Non-pigmented ciliary epithelial cell (primary cell): ENCODE measurements around the gene IFI27L1.

Experiments used
- DNase-seq: peaks from one replicate; pipeline ENCODE4 v3.0.0-alpha.2; 2010; ENCODE audit warnings: low read depth

The IFI27L1 gene

DNA sequence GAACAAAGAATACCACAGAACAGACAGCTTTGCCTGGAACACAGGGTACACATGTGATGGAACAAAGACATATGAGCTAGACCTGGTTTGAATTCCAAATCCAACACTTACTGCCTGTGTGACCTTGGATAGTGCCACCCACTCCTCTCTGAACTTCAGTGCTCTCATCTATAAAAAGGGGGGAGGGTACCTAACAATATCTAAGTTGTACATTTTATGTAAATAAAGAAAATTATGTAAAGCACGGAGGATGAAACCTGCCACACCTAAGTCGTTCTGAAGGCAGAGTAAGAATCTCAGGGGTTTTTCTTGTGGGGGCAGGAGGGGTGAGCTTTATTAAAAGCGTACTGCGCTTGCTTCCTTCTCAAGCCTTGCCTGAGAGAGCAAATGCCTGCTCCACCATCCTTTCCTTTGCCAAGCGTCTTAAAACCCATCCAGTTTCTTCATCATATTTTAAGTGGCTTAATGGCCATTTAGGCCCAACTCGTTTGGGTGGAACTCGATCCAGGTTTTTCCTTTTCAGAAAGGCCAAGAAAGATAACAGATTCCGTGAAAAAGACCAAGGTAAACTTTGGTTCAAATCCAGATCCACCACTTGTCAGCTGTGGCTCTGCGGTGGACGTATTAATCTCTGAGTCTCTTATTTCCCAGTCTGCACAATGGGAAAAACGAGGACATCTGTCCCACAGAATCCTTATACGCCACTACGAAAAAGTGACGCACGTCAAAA is 1.1 kb upstream of the IFI27L1 start:
- no peak for DNase-seq

DNA sequence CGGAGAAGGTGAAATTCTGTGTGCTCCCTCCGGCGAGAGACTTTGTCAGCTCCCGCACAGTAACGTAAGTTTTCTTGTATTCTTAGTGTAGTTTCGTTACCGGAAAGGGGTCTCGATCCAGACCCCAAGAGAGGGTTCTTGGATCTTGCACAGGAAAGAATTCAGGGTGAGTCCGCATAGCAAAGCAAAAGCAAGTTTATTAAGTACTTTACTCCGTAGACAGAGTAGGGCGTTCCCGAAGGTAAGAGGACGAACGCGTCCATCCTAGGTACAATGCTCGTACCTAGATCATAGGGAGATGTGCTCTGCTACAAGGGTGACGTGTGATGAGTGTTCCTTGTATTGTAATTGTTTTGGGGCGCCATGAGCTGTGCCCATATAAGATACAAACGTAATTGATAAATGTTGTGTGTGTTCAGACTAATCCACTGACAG is 293 bp downstream of the IFI27L1 start:
- DNase-seq = no peak

DNA sequence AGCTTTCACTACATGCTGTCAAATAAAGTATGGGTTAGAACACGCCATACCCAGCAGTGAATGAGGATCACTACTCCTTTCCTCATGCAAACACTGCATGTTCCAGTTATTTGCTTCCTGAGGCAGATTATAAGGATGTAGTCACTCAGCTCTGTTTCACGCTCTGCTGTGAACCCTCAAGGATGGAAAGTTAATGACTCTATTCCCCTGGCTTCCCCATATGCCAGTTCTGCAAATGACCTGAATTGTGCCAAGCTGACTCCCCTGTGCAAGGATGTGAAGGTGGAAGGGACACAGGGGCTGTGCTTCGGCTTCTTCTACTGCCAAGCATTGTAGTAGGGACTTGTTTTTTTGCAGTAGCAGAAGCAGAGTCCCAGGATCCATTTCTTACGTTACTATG is 6.8 kb downstream of the IFI27L1 start:
- DNase-seq = no peak

DNA sequence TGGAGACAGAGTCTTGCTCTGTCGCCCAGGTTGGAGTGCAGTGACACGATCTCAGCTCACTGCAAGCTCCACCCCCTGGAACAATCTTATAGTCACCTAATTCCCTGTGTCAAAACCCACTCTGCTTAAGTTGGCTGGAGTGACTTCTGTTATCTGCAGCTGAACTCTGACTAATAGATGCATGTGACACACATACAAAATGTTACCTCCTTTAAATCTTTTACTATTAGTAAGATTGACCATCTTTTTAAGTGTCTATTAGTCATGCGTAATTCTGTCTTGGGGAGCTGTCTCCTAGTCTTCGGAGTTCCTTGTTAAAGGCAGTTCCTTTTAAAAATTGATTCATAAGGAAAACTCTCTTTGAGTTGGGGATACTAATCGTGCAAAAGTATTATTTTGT is 7.4 kb downstream of the IFI27L1 start:
- no peak for DNase-seq

DNA sequence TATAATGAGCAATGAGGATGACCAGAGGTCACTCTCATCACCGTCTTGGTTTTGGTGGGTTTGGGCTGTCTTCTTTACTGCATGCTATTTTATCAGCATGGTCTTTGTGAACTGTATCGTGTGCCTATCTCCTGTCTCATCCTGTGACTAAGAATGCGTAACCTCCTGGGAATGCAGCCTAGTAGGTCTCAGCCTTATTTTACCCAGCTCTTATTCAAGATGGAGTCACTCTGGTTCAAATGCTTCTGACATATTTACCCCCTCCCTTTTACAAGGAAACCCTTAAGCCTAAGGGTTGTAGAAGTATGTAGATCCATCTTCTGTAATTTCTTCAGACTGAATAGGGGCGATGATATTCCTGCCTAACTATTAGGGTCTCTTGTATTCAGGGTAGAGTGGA is 8.4 kb downstream of the IFI27L1 start:
- DNase-seq = no peak

DNA sequence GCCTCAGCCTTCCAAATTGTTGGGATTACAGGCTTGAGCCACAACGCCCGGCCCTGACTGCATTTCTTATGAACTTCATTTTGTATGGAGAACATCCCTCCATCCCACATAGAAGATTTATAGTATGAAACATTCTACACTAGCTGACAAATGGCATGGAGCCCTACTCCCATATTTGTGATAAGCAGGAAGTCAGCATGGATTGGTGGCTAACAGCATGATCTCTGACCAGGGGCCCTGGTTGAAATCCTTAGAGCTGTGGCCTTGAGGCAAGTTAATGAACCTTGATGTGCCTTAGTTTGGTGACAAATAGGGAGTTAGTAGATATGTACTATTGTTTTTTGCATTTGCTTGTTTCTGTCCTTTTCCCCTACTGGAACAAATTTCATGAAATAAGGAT is 12.3 kb downstream of the IFI27L1 start:
- DNase-seq = no peak

DNA sequence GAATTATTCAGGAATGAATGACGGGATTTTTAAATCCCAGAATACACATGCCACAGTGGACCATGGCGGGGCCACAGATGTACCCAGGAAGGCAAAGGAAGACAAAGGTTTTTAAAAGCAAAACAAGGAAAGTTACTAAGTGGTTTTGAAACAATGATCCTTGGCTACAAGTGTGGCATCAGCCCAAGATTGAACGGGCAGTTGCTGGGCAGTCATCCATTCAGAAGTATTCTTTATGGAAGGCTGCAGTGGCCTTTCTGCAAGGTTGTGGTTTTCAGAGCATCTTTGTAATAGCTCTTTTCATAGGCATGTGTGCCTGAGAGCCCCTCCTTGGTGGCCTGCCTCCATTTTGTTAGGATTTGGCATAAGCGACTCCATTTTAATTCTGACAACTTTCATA is 16.0 kb downstream of the IFI27L1 start:
- DNase-seq = no peak

DNA sequence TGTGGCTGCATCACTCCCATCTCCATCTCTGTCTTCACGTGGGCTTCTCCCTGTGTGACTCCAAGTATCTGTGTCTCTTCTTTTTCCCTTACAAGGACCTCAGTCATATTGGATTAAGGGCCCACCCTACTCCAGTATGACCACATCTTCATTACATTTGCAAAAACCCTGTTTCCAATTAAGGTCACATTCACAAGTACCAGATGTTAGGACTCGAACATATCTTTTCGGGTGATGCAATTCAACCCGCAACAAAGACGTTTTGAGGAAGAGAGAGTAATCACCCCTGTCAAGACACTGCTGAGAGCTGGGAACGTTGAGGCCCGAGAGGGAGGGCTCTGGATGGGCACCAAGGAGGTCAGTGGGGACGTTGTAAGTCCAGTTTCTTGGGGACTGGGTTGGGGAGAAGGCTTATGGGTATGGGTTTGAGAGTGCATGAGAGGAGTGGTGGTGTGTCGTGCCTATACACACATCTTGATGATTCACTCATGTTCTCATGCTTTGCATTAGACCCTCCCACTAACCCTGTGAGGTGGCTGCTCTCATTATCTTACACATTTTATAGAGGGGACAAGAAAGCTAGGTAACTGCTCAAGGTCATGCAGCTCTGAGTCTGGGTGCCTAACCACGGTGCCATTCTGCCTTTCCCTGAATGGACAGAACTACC is 17.3 kb downstream of the IFI27L1 start:
- DNase-seq = no peak

DNA sequence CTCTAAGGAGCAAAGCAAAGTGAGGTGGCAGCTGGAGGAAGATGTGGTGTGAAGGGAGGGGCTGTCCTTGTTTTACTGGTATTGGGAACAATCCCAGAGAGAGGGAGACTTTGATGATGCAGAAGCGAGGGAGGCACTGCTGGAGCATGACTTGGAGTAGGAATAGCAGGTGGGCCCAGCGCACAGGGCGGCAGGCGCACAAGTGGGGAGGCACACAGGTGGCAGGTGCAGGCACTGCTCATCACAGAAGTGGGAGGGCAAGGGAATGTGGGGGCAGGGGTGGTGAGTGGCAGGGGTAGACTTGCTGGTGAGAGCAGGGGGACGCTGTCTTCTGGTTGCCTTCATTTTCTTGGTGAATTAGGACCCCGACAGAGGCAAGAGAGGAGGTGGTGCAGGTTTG is 17.9 kb downstream of the IFI27L1 start:
- DNase-seq = no peak

DNA sequence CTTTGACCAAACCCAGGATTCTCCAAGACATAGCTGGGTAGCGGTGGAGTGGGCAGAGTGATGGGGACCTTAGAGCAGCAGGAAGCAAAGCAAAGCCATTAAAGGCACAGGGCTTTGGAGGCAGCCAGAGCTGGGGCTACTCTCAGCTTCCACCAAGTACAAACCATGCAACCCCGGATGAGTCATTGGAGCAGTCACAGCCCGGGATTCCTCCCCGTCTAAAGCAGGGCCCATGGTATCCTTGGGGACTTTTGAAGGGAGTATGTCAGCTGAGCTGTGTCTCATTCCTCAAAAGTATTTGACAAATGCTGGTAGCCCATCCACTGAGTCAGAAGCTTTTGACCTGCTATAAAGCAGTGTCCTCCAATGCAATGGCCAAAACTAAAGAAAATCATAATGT is 19.7 kb downstream of the IFI27L1 start:
- DNase-seq = peak; percentile 48

DNA sequence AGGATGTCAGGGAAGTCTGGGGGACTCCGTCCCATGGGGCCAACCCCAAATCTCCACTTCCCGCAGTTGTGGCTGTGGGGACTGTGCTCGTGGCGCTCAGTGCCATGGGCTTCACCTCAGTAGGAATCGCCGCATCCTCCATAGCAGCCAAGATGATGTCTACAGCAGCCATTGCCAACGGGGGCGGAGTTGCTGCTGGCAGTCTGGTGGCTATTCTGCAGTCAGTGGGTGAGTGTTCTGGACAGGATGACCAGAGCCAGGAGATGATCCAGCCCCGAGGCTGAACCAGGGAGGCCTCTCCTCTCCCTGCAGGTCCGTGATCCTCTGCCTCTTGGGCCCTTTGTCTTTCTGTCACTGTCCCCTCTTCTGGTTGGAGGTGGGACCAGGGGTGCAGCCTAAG is 20.6 kb downstream of the IFI27L1 start:
- DNase-seq = no peak

DNA sequence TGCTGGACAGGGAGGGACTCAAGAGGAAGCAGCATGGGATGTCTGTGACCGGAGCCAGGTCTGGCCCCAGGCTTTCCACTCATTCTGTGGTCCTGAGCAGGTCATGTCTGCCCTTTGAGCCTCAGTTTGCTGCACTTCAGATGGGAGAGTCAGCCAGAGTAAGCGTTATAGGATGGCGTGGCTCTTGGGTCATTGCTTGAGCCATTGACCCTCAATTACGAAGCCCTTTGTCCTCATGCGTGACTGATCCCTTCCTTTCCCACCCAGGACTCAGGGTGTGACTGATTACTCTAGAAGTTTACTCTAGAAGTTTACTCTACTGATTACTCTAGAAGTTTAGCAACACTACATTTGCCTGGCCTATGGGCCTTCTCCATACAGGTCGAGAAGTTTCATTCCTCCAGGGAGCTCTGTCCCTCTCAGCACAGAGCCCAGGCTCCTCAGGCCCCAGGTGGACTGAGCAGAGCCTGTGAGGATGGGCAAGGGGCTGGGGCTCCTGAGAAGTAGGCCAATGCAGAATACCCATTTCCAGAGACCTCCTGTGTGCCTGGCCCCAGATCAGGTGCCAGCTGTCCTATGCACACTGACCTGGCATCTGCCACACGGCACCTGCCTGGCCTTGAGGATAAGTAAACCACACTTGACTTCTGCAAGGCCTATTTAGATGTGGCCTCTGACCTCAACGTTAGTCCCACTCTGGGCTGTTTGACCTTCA is 21.8 kb downstream of the IFI27L1 start:
- DNase-seq = no peak

DNA sequence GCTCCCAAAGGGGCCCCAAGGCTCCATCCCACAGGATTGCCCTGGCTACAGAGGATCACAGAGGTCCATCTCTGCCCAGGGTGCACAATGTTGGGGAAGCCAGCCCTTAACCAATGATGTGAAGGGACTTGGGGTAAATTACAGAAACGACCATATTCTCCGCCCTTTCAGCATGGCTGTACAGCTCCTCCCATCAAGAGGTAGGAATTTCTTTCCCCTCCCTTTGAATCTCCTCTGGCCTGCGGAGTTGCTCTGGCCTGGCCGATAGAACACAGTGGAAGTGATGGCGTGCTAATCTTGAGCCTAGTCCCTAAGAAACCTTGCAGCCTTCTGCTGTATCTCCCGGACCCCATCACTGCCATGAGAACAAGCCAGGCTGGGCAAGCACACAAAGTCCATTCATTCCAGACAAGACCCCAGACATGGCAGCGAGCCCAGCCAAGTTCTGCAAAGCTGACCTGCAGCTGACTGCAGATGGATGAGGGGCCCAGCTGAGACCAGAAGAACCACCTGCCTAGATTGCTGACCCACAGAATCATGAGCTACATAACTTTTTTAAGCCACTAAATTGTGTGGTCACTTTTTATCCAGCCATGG is 22.5 kb downstream of the IFI27L1 start:
- DNase-seq = no peak

DNA sequence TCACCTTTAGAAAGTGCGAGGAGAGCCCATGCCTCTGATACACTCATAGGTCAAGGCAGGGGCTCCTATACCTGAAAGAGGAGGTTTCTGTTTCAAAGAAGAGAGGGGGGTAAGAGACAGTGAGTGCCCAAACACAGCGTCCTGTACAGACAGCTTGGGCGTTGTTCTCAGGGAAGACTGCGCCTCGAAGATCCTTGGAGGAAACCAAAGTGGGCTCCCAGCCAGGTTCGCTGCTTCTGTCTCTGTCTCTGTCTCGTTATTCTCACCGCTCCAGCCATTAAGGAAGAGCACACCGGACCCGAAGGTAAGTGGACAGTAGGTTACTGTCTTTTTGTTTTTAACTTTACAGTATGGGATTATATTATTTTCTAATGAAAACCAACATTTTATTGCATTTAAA is 23.6 kb downstream of the IFI27L1 start:
- DNase-seq = no peak

DNA sequence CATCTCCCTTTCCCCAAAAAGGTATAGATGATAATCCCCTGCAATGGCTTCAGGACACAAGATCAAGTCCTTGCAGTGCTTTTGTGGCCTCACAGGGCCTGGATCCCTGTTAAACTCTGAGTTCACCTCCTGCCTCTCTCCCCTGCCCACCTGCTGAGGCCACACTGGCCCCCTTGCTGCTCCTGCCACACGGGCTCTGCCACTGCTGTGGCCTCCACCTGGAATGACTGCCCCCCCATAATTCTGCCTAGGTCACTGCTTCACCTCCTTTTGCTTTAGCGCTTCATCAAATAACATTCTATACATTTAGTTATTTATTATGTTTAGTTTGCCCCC is 28.8 kb downstream of the IFI27L1 start:
- DNase-seq = no peak

DNA sequence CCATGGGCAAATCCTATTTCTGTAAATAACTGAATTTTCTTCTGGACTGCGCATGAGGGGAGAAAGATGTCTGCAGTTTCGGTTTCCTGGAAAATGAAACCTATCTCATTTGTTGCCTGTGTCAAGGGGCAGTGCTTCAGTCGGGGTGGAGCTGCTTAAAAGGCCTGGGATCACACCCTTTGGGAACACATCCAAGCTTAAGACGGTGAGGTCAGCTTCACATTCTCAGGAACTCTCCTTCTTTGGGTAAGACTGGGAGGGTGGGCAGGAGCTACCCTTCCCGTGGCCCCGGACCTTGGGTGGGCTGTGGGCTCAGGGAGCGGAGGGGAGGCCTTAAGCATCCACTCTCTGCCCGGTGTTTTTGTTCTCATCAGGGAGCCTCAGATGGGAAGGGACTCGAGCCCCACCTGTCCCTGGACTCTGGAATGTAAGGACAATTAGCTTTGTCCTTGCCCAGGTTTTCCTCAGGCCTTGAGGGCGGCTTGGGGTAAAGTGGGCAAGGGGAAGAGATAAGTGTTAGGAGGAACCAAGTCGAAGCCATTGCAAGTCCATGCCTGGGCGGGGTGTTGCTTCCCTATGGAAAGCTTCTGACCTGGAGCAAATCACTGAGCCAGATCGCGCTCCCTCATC is 29.6 kb downstream of the IFI27L1 start, which contains the start of gene IFI27:
TSS of gene IFI27 (plus strand) at position 185 of the 630 bp plus-strand sequence.
- no peak for DNase-seq

DNA sequence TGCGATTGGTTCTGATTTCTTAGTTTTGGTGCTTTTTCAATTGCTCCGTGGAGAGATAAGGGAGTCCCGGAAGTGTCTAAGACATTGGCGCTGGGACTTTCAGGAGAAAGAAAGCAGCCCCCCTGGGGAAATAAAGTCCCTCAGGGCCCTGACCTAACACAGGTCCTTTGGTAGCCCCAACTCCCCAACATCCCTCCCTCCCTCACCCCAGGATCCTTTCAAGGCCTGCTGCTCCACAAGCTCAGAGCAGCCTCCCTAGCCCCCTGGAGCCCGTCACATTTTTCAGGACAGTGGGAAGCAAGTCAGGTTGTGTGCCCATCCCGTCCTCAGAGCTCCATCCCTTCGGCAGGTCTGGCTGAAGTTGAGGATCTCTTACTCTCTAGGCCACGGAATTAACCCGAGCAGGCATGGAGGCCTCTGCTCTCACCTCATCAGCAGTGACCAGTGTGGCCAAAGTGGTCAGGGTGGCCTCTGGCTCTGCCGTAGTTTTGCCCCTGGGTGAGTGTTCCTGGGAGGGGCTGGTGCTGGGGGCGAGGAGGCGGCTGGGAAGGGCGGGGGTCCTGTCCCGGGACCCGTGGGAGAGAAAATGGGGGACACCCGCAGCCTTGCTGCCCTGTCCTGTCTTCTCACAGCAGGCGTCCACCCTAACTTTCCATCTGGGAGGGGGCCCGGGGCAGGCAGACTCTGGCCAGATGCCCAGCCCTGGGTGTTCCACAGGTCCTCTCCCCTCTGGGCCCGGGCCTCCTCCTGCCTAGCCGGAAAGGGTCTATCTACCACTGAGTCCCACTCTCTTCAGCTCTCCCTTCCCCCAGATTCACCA is 30.4 kb downstream of the IFI27L1 start:
- DNase-seq = no peak

DNA sequence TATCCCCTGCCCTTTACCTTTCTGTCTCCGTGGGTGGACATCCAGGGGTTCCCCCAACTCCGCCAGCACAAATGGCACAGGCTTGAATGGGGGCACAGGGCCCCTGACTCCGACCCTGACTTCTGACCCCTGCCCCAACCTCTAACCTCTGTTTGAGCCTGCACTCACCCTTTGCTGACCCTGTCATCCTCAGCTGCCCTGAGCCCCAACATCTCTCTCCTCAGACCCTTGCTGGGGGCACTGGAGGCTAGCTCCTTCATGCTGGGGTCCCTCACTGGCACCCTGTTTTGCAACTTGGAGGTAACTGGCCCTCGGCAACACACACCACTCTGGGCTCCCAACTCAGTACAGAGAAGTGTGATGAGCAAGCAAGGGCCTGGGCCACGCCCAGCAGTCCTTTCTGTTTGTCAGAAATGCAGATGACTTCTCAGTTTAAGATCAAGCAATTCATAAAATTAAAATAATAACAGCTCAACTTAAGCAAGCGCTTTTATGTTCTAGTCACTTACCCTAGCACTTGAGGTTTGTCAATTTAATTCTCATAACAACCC is 31.5 kb downstream of the IFI27L1 start:
- DNase-seq = no peak

DNA sequence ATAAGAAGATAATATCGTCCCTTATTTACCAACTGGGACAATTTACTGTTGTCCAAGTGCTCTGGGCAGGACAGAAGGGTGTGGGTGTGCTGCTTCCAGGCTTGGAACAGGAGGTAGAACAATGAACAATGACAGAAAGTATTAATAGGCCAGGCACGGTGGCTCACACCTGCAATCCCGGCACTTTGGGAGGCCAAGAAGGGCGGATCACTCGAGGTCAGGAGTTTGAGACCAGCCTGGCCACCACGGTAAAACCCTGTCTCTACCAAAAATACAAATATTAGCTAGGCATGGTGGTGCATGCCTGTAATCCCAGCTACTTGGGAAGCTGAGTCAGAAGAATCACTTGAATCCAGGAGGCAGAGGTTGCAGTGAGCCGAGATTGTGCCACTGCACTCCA is 32.0 kb downstream of the IFI27L1 start:
- DNase-seq = no peak

DNA sequence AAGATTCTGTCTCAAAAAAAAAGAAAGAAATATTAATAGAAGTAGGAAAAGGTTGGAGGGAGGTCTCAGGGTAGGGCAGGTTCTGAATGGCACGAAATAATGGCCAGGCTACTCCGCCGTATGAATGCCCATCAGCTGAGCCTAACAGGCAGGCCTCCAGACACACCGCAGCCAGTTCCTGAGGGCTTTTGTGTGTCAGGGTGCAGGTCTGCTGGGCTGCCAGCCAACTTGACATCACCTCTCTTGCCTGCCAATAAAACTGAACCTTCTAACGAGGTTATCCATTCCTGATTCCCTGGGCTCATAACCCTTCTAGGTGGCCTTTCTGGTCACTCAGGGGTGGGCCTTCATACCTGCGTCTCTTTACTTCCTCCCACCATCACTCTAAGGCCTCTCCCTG is 32.4 kb downstream of the IFI27L1 start:
- no peak for DNase-seq

DNA sequence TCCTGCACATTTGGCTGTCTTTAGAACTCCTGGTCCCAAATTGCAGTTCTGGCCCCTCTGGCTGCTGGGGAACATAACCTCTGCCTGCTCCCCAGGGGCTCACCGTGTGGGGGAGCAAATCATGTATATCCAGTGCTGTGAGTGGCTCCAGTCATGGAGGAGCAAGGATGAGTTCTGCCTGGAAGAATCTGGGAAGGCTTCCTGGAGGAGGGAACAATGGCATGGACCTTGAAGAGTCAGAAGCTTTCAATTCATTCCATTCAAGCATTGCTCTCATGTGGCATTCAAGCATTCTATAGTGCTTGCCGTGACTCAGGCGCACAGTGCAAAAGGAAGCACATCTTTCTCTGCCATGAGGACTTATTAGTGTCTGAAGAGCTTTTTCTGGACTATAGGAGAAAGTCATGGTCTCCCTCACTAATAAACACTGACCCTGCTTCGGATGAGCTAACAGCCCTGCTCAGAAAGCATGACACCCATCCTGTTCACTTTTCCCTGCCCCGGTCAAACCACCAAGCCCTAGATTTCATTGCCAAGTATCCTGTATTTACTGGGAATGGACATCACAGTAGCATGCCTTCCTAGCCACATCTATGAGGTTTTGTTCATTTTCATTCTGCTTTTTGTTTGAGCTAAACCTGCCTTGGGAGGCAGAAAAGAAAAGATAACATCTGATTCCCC is 32.9 kb downstream of the IFI27L1 start:
- DNase-seq = no peak
